Astrocyte of the spinal cord (primary cell): ENCODE data around the gene KRTAP5-11.
"Not testable (repeated sequence)": the region's sequence is repeated elsewhere in the genome, so short reads cannot be mapped to it uniquely, and the experiment has no call there.

Experiments
- DNase-seq: peaks from one replicate; pipeline ENCODE4 v3.0.0; 2011; ENCODE audit warnings: low read depth, low spot score
- H3K4me3 ChIP-seq: 2 replicates; pipeline ENCODE4 v1.5.1; 2011; ENCODE audit warnings: low read depth, mild to moderate bottlenecking, low read length, moderate library complexity
- in situ Hi-C: cut with HindIII; loops from 2 replicates; pipeline ENCODE4 v1.10.0; 2017; ENCODE audit warnings: low sequenced_read_pairs
- TF ChIP-seq, protein P1 (sequence below): IDR thresholded peaks from 2 replicates; pipeline ENCODE4 v1.5.1; 2012; ENCODE audit warnings: low read depth, mild to moderate bottlenecking, low read length, inconsistent platforms

KRTAP5-11 gene

GRCh38 chr11:71577469-71578004, 5.1 kb downstream of the KRTAP5-11 start:
- no peak for DNase-seq
- TF ChIP-seq, protein P1, sequence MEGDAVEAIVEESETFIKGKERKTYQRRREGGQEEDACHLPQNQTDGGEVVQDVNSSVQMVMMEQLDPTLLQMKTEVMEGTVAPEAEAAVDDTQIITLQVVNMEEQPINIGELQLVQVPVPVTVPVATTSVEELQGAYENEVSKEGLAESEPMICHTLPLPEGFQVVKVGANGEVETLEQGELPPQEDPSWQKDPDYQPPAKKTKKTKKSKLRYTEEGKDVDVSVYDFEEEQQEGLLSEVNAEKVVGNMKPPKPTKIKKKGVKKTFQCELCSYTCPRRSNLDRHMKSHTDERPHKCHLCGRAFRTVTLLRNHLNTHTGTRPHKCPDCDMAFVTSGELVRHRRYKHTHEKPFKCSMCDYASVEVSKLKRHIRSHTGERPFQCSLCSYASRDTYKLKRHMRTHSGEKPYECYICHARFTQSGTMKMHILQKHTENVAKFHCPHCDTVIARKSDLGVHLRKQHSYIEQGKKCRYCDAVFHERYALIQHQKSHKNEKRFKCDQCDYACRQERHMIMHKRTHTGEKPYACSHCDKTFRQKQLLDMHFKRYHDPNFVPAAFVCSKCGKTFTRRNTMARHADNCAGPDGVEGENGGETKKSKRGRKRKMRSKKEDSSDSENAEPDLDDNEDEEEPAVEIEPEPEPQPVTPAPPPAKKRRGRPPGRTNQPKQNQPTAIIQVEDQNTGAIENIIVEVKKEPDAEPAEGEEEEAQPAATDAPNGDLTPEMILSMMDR: no peak
- H3K4me3 ChIP-seq: no peak overlapping the region
- in situ Hi-C loops: no loop called here

GRCh38 chr11:71576688-71577465, 5.8 kb downstream of the KRTAP5-11 start:
- in situ Hi-C loops, H3K4me3 ChIP-seq, DNase-seq: not testable (repeated sequence)

- in situ Hi-C loops: no loop called here
- TF ChIP-seq, protein P1: no peak
- DNase-seq: no peak
- H3K4me3 ChIP-seq: no peak overlapping the region
Observed at GRCh38 chr11:71575723-71576424, 6.8 kb downstream of the KRTAP5-11 start.

GRCh38 chr11:71574418-71574817, 8.3 kb downstream of the KRTAP5-11 start:
- no peak for DNase-seq
- TF ChIP-seq, protein P1: no peak
- in situ Hi-C loops: no loop called here
- H3K4me3 ChIP-seq: no peak overlapping the region

- in situ Hi-C loops: no loop called here
Observed at GRCh38 chr11:71572811-71573210, 9.9 kb downstream of the KRTAP5-11 start.

DNA sequence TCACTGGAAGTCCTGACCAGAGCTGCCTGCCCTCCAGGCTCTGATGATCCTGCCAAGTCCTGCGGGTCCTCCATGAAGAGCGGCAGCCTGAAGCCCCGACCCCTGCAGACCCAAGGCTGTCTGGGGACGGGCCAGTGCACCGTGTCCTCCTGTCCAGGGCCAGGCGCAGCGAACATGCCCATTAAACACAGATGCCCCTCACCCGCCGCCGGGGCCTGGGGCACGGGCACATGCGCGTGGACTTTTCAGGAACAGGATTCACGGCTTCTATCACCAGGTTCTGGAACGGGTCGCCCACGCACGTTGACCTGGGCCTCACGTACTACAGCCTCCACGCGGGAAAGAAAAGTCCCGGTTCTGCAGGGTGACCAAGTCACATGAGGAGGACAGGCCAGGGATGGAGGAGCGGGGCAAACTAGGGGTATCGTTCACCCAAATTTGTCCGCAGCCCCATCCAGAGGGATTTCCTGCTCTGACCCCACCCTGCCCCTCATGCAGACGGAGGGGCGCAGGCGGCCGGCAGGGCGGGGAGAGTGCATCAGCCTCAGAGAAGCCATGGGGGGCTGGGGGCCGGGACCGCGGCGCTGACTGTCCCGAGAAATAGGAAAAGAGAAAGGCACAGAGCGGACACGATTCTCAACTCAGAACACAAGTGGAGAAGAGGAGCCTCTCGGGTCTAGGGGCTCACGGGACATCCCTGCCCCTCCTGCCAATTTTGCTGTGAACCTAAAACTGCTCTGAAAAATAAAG, 11.4 kb downstream of the KRTAP5-11 start:
- in situ Hi-C loops, H3K4me3 ChIP-seq, DNase-seq: not testable (repeated sequence)

More at GRCh38 chr11:71572811-71573210, 9.9 kb downstream of the KRTAP5-11 start:
- TF ChIP-seq, protein P1: no peak
- no peak overlapping the region for H3K4me3 ChIP-seq
- no peak for DNase-seq

DNA sequence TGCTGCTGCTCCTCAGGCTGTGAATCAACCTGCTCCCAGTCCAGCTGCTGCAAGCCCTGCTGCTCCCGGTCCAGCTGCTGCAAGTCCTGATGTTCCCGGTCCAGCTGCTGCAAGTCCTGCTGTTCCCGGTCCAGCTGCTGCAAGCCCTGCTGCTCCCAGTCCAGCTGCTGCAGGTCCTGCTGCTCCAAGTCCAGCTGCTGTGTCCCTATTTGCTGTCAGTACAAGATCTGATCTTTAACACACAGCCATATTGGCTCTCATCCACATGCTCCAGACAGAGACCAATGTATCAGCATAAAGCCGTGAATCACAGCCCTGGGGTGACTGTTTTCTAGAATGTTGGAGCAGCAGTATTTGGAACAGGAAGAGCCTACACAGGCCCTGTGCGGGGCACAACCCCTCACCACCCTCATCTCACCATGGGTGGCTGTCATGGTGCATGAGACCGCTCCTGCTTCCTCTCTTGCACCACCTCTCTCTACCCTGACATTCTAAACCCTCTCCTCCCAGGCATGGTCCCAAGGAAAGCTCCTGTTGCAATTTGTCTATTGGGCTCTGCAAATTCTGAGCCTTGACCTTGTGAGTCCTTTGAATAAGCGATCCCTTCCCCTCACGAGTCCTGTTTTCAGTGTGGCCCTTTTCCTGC, 13.8 kb downstream of the KRTAP5-11 start:
- TF ChIP-seq, protein P1: no peak
- DNase-seq: no peak
- no peak overlapping the region for H3K4me3 ChIP-seq
- in situ Hi-C loops: no loop called here

DNA sequence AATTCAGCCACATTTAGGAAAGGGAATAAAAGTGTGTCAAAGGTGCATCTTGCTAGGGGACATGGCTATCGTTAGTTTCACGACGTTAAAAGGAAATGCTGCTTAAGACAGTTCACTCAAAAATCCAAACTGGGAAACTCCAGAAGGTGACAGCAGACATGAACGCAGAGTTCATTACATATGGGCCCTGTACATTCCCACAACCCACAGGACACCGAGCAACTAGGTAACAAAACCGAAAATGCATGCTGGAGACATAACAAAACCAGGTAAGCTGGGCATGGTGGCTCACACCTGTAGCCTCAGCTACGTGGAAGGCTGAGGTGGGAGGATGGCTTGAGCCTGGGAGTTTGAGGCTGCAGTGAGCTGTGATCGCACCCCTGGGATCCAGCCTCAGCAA, 15.0 kb downstream of the KRTAP5-11 start:
- DNase-seq, in situ Hi-C loops, H3K4me3 ChIP-seq: not testable (repeated sequence)

GRCh38 chr11:71566626-71567599, 15.8 kb downstream of the KRTAP5-11 start:
- in situ Hi-C loops, H3K4me3 ChIP-seq, DNase-seq: not testable (repeated sequence)
